Astrocyte of the hippocampus (primary cell): ENCODE results near the gene FLNB.

Source experiments
- DNase-seq: peaks from one replicate; pipeline ENCODE4 v3.0.0; 2011; ENCODE audit warnings: low read depth, low spot score

The FLNB gene

DNA sequence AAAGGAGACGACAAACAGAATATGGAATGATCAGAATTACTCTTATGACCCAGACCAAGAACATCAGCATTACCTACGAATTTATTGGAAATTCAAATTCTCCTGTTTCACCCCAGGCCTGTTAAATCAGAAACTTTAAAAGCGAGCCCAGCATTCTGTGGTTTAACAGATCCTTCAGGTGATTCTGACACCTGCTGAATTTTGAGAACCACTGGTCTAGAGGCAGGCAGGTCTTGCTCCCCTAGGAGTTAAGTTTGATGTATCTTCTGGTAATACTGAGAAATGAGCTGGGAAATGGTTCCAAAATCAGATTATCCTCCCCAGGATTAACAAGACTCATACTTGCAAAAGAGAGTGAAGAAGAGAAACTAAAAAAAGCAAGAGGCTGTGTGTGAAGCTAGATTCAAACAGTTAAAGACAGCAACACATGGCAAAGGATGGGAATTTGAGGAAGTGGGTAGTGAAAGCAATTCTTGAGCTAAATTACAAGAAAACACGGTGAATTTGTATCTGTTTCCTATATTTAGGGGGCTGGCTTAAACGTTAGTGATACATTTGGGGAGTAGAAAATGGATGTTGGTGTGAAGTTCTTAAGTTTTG, 66.0 kb downstream of the FLNB start:
- no peak for DNase-seq

DNA sequence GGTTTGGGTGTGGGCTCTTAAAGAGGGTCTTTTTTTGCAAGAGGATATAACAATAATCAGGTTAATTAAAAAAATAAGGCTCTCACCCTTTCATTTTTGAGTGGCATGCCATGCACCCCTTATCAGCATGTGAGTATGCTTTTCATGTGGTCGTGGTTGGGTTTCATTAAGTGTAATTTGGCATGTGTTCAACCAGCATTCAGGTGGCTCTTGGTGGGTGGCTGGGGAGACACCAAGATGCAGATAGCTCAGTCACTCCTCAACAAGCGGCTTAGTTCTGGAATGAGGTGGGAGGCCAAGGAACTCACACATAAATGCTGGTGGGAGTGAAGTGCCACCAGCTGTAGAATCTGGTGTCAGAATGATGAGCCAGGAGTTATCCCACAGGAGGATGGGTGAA, 66.8 kb downstream of the FLNB start:
- no peak for DNase-seq

DNA sequence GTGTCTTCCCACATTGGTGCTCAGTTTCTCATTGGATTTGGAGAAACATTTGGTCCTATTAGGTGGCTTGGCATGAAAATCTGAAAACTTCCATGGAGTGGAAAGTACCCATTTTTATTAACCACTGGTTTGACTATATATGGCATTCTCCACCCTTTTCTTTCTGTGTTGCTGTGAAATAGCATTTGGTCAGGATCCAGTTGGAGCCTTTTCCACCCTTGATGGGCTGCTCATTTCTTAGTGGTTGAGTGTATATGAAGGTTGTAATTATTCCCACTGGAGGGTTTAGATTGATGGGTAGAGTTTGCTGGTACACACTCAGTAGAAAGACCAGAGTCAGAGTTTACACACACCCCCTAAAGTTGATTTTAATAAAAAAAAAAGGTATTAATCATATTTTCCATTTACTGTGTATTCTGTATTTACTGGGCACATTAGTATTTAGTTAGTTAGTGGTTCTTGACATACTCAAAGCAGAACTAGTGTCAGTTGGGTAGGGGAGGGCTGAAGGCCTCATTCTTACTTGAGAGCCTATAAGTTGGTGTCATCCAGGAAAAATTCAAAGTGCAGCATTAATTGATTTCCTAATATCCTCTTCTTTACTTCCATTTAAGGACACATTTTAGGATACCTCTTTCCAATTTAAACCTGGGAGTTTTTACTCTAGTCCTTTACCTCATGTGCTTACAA, 69.5 kb downstream of the FLNB start:
- no peak for DNase-seq

DNA sequence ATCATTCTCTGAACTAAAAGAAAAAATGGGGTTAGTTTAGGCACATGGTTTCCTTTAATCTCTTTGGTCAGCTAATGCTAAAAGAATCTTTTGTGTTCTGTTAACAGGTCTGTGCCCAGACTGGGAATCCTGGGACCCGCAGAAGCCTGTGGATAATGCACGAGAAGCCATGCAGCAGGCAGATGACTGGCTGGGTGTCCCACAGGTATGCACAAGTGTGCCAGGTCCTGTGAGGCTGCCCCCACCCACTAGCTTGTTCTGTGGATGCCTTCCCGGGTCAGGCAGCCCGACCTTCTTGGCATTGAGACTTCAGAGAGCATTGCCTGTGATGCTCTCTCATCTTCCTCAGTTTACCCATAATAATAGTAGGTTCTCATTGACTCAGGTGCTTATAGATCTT, 70.4 kb downstream of the FLNB start:
- DNase-seq, result no peak

GRCh38 chr3:58079773-58080172, 71.6 kb downstream of the FLNB start:
- peak; percentile 80 for DNase-seq

DNA sequence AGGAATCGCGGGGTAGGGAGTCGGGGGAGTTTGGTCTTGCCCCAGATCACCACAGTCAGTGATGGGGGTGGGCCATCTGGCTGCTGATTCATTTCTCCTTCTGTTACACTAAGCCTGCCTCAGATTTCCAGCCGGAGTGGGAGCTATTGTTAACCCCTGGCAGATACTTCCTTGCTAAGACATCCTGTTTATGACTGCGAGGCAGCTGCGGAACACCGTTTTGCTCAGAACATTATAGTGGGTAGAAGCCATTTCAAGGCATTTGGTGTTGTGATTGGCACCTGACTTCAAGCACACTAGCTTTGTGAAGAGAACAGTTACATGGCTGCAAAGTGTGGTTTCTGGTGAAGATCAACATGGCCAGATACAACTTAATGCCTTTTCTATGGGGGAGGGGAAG, 73.8 kb downstream of the FLNB start:
- peak; percentile 65 for DNase-seq

DNA sequence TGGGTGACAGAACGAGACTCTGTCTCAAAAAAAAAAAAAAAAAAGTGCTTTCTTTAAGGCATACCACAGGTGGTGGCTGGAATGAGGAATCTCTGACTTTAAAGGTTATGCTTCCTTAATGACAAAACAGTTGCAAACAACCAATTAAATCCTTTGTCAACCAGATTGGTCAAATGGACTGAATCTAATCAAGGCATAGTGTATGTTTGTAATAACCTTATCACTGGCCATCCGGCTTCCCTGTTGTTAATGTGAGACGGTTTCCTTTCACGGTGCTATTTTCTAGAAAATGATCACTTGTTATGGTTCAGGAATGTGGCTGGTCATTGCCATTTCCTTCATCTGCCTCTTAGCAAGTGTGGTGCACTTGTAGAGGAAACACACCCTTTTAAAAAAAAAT, 75.9 kb downstream of the FLNB start:
- DNase-seq, result no peak

DNA sequence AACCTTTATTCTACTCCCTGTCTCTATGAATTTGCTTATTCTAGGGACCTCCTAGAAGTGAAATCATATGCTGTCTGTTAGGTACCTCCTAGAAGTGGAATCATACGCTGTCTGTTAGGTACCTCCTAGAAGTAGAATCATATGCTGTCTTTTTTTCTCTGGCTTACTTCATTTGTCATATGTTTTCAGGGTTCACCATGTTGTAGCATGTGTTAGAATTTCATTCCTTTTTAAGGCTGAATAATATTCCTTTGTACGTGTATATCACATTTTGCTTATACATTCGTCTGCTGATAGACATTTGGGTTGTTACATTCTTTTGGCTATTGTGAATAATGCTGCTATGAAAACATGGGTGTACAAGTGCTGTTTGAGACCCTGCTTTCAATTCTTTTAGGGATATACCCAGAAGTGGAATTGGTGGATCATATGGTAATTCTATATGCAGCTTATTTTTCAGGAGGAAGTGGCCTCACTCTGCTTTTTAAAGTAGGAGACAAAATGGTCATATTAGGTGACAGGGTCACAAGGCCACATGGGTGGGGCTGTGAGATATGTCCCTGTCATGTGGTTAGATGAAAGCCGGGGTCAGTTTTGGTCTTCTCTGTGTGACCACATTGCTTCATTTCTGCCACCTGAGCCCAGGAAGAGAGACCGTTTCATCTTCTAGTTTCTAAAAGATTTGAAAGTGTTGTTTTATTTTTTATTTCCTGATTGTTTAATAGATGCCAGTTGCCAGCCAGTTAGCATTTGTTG, 76.7 kb downstream of the FLNB start:
- DNase-seq, result no peak

DNA sequence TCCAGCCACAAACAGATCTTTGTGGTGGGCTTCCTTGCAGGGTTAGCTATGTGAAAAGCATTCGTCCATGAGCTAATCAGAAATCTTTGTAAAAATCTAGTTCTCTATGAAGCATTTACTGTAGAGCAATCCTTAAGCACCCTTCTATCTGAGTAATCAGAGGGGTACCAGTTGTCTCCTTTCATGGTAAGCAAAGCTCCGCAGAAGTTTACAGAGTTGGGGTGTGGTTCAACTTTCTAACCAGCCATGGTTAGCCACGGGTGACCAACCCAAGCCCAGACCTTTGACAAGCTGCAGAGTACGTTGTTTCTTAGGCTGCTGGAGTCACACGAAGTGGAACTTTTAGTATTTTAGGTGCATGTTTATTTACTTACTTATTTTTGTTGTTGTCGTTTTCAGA, 77.4 kb downstream of the FLNB start:
- no peak for DNase-seq

- no peak for DNase-seq
Measured at GRCh38 chr3:58088501-58088900, 80.3 kb downstream of the FLNB start.

- no peak for DNase-seq
Measured at GRCh38 chr3:58090351-58090750, 82.1 kb downstream of the FLNB start.

GRCh38 chr3:58092521-58092920, 84.3 kb downstream of the FLNB start:
- DNase-seq, result no peak

GRCh38 chr3:58093574-58094195, 85.5 kb downstream of the FLNB start:
- peak; percentile 73 for DNase-seq

GRCh38 chr3:58094657-58095056, 86.4 kb downstream of the FLNB start:
- no peak for DNase-seq

GRCh38 chr3:58095603-58096138, 87.4 kb downstream of the FLNB start:
- DNase-seq, result no peak

- no peak for DNase-seq
Measured at GRCh38 chr3:58098531-58098930, 90.3 kb downstream of the FLNB start.

DNA sequence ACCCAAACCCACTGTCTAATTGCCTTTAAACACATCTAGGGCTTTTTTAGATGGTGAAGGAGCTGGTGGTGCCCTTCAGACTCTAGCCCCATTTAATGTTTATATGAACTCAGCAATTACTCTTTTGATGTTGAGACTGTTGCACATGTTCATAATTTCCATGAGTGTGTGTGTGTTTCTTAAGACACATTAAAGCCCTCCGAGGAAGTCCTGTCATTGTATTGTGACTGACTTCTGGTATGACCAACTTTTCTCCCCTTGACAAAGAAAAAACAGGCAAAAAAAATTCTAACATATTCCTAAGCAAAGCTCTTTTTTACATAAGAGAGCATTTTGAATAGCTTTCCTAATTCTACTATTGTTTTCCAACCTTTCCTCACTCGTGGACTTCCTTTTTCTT, 91.6 kb downstream of the FLNB start:
- no peak for DNase-seq

GRCh38 chr3:58101499-58102389, 93.5 kb downstream of the FLNB start:
- peak; percentile 83 for DNase-seq

GRCh38 chr3:58102390-58102750, 94.1 kb downstream of the FLNB start:
- no peak for DNase-seq

DNA sequence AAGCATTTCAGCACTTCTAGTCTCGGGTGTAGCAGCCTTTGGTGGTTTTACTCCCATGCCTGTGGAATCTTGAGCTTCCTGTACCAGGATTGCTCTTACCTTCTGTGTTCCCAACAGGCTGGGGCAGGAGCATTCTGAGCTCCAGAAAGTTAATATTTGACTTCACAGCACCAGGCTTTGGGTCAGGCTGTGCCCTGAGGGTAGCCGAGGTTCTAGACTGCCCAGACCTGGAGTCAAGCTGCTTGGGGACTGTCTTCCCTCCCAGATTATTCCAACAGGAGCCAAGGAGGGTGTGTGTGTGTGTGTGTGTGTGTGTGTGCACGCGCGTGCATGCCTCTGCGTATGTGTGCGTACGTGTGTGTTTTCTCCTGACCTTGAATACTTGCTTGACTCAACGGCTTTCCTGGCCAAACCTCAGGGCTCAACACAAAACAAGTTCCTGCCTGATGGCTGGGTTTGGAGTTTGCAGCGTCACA, 94.8 kb downstream of the FLNB start:
- DNase-seq, result no peak

GRCh38 chr3:58104151-58104550, 95.9 kb downstream of the FLNB start:
- DNase-seq, result peak; percentile 56
